Esophagus squamous epithelium (tissue), 5 donors: ENCODE results near the gene HIPK1. TPM values are rescaled to one million over a fixed set of nuclear protein-coding genes. Genes with fewer than 3 reads are reported as not detected.

Experiments used
- DNase-seq: peaks from one replicate; lab custom pipeline; 2025; lab: John Stamatoyannopoulos, UW
- H3K27ac ChIP-seq, 4 donors: fragments of 200-600 bp; sonication (generic); one replicate each; pipeline ENCODE4 v1.5.1; 2016 to 2019; ENCODE audit warnings: mild to moderate bottlenecking in 1 of 4
- H3K27me3 ChIP-seq, 4 donors: fragments of 200-600 bp; sonication (generic); 1 replicate in 3 of 4; 2 replicates in 1 of 4; pipeline versions ENCODE4 v1.5.1 to v1.6.0; 2017 to 2021; ENCODE audit warnings: antibody characterized with exemption in 1 of 4
- H3K36me3 ChIP-seq, 3 donors: fragments of 200-600 bp; sonication (generic); one replicate each; pipeline ENCODE4 v1.5.1; 2016 to 2019
- H3K4me1 ChIP-seq, 3 donors: fragments of 200-600 bp; sonication (generic); one replicate each; pipeline ENCODE4 v1.5.1; 2017 to 2019
- H3K4me3 ChIP-seq, 4 donors: fragments of 200-600 bp; sonication (generic); 1 replicate in 3 of 4; 2 replicates in 1 of 4; pipeline ENCODE4 v1.5.1; 2016 to 2019; ENCODE audit warnings: mild to moderate bottlenecking in 2 of 4, moderate library complexity in 1 of 4
- H3K9me3 ChIP-seq, 3 donors: fragments of 200-600 bp; sonication (generic); one replicate each; pipeline ENCODE4 v1.5.1; 2016 to 2019
- CTCF ChIP-seq, 6 experiments: fragments of 450-650 bp in 4 of 6; fragments of 200-600 bp in 2 of 6; sonication (generic) in 2 of 6; IDR thresholded peaks; one replicate each; pipeline ENCODE4 v1.5.1; 2016 to 2019; ENCODE audit warnings: antibody characterized with exemption in 6 of 6, mild to moderate bottlenecking in 4 of 6, moderate library complexity in 4 of 6
- POLR2A ChIP-seq, 4 donors: fragments of 450-650 bp; IDR thresholded peaks; one replicate each; pipeline ENCODE4 v1.6.1; 2017; ENCODE audit warnings: antibody characterized with exemption in 4 of 4, mild to moderate bottlenecking in 4 of 4, moderate library complexity in 3 of 4
- WGBS, 2 donors: methylation state at CpG; one replicate each; pipeline ENCODE4 v1.1.5; 2018; 5-methylcytosine and 5-hydroxymethylcytosine counted together
- intact Hi-C: fragments of 100-400 bp; cut with DNase I; formaldehyde crosslinking; loops from one replicate; pipeline ENCODE4 v1.15.0; 2022
- total RNA-seq, 4 donors: library from RNA; depleted of rRNA; stranded (reverse); fragments of >200 nt; gene quantifications; one replicate each; pipeline ENCODE4 v1.1.0, GENCODE V29; 2016
- donor health status: DM: yes; HTN: yes; CAD: no.

The HIPK1 gene
- total RNA-seq, 4 donors from 2014 or later: 34.1 to 46.5 (median 43.6) TPM

- no peak for DNase-seq
- WGBS, 2 donors: 77 to 94% methylated on average over 1 of the region's 1 CpG
- intact Hi-C loops: no loop called here
- H3K4me1 ChIP-seq: no peaks in the 10 kb centered on the region
- TF ChIP-seq CTCF (IDR thresholded peaks at IDR 0.05): no peak
- no peak for TF ChIP-seq POLR2A (IDR thresholded peaks at IDR 0.05)
- H3K9me3 ChIP-seq: no peaks in the 10 kb centered on the region
- H3K27ac ChIP-seq: no peak overlapping the region
- no peaks in the 10 kb centered on the region for H3K27me3 ChIP-seq
- H3K36me3 ChIP-seq: peaks cover 0 to 88% (median 10%) of the 10 kb centered on the region in 3 donors
- H3K4me3 ChIP-seq: no peak overlapping the region
These were observed 28.9 kb downstream of the HIPK1 start for GRCh38 chr1:113957984-113958383.

- no peak for TF ChIP-seq CTCF (IDR thresholded peaks at IDR 0.05)
- TF ChIP-seq POLR2A (IDR thresholded peaks at IDR 0.05): no peak
- intact Hi-C loops: no loop called here
- H3K4me1 ChIP-seq: no peaks in the 10 kb centered on the region
- no peak for DNase-seq
- peaks cover 0 to 90% (median 14%) of the 10 kb centered on the region in 3 donors for H3K36me3 ChIP-seq
- no peaks in the 10 kb centered on the region for H3K9me3 ChIP-seq
- H3K4me3 ChIP-seq: no peak overlapping the region
- 79 to 84% methylated on average over 1 of the region's 1 CpG for WGBS, 2 donors
- no peaks in the 10 kb centered on the region for H3K27me3 ChIP-seq
- no peak overlapping the region for H3K27ac ChIP-seq
These were observed 29.6 kb downstream of the HIPK1 start for GRCh38 chr1:113958691-113959090.

GRCh38 chr1:113963281-113963906, 34.3 kb downstream of the HIPK1 start:
- H3K9me3 ChIP-seq: no peaks in the 10 kb centered on the region
- WGBS, 2 donors: 88 to 92% methylated on average over 12 of the region's 12 CpGs
- no peak overlapping the region for H3K4me3 ChIP-seq
- no peaks in the 10 kb centered on the region for H3K4me1 ChIP-seq
- H3K27me3 ChIP-seq: no peaks in the 10 kb centered on the region
- intact Hi-C loops: no loop called here
- TF ChIP-seq POLR2A (IDR thresholded peaks at IDR 0.05): no peak
- peak in 1 of 6 experiments; percentile 5 for TF ChIP-seq CTCF (IDR thresholded peaks at IDR 0.05)
- DNase-seq: no peak
- H3K36me3 ChIP-seq: peaks cover 9 to 90% (median 19%) of the 10 kb centered on the region in 3 donors
- H3K27ac ChIP-seq: no peak overlapping the region

- Histone ChIP-seq H3K4me1 (no peaks in the 10 kb centered on the region), H3K36me3 (peaks cover 29 to 95% (median 44%) of the 10 kb centered on the region in 3 donors), H3K4me3 (no peak overlapping the region), H3K9me3 (no peaks in the 10 kb centered on the region), H3K27me3 (no peaks in the 10 kb centered on the region), H3K27ac (no peak overlapping the region)
- DNase-seq: no peak
- intact Hi-C loops: no loop called here
- TF ChIP-seq CTCF (IDR thresholded peaks at IDR 0.05) (no peak), POLR2A (IDR thresholded peaks at IDR 0.05) (no peak)
- WGBS, 2 donors: 77 to 85% methylated on average over 4 of the region's 4 CpGs
These were observed 36.7 kb downstream of the HIPK1 start for GRCh38 chr1:113965703-113966412.

GRCh38 chr1:113972954-113973353, 43.8 kb downstream of the HIPK1 start:
- Histone ChIP-seq H3K27ac (no peak overlapping the region), H3K9me3 (no peaks in the 10 kb centered on the region), H3K27me3 (no peaks in the 10 kb centered on the region), H3K4me1 (peaks cover 0 to 22% (median 10%) of the 10 kb centered on the region in 3 donors), H3K4me3 (no peak overlapping the region), H3K36me3 (peaks cover 39 to 82% (median 45%) of the 10 kb centered on the region in 3 donors)
- TF ChIP-seq POLR2A (IDR thresholded peaks at IDR 0.05): no peak
- TF ChIP-seq CTCF (IDR thresholded peaks at IDR 0.05): no peak
- no peak for DNase-seq
- intact Hi-C loops: no loop called here
- 91 to 95% methylated on average over 9 of the region's 9 CpGs for WGBS, 2 donors
